ENCODE data around the gene KCNS3.

The KCNS3 gene

GRCh38 chr2:17869128-17869527, 9.3 kb upstream of the KCNS3 start:
- DNase-seq (ENCODE audit: extremely low spot score), result no peak
- TF ChIP-seq PKNOX1 (IDR thresholded peaks at IDR 0.05) (no peak), TARDBP (IDR thresholded peaks at IDR 0.05) (no peak), SP1 (IDR thresholded peaks at IDR 0.05) (no peak), FOXM1 (IDR thresholded peaks at IDR 0.05; ENCODE audit: borderline replicate concordance) (no peak), ARNT (IDR thresholded peaks at IDR 0.05) (no peak)
- ChIA-PET CTCF (no interaction called here), POLR2A (no interaction called here)

- DNase-seq (ENCODE audit: extremely low spot score), result no peak
- ChIA-PET POLR2A (no interaction called here), CTCF (no interaction called here)
- TF ChIP-seq FOXK2 (IDR thresholded peaks at IDR 0.05), result no peak
- no peak for TF ChIP-seq TARDBP (IDR thresholded peaks at IDR 0.05)
- no peak for TF ChIP-seq PKNOX1 (IDR thresholded peaks at IDR 0.05)
- TF ChIP-seq L3MBTL2 (conservative IDR thresholded peaks at IDR 0.05), result no peak
Observed at GRCh38 chr2:17871639-17872038, 6.8 kb upstream of the KCNS3 start.

GRCh38 chr2:17873021-17873420, 5.4 kb upstream of the KCNS3 start:
- ChIA-PET POLR2A (no interaction called here), CTCF (no interaction called here)
- DNase-seq (ENCODE audit: extremely low spot score), result no peak
- TF ChIP-seq SUZ12 (IDR thresholded peaks at IDR 0.05) (no peak), BHLHE40 (IDR thresholded peaks at IDR 0.05; ENCODE audit: borderline replicate concordance) (no peak), ELF4 (IDR thresholded peaks at IDR 0.05) (no peak), ARNT (IDR thresholded peaks at IDR 0.05) (no peak), SP1 (IDR thresholded peaks at IDR 0.05) (no peak), FOXA1 (IDR thresholded peaks at IDR 0.05) (no peak)

- TF ChIP-seq ZNF384 (IDR thresholded peaks at IDR 0.05) (no peak), ARNT (IDR thresholded peaks at IDR 0.05) (no peak), L3MBTL2 (conservative IDR thresholded peaks at IDR 0.05) (no peak), FOXM1 (IDR thresholded peaks at IDR 0.05; ENCODE audit: borderline replicate concordance) (no peak), TARDBP (IDR thresholded peaks at IDR 0.05) (no peak), ELF4 (IDR thresholded peaks at IDR 0.05) (no peak)
- no peak for DNase-seq (ENCODE audit: extremely low spot score)
- POLR2A ChIA-PET, result no interaction called here
- CTCF ChIA-PET, result interaction anchor here (0.6 kb wide), 1 partner anchor 26 kb away, joined by 5 read pairs; no protein-coding TSS in a partner anchor
Observed at GRCh38 chr2:17876590-17876989, 1.9 kb upstream of the KCNS3 start.

- ChIA-PET POLR2A (interaction anchor here (1.1 kb wide), 1 partner anchor 11 kb away, joined by 3 read pairs; no protein-coding TSS in a partner anchor), CTCF (interaction anchor here (1.1 kb wide), 1 partner anchor 304 kb away, joined by 3 read pairs; no protein-coding TSS in a partner anchor)
- TF ChIP-seq LEF1 (IDR thresholded peaks at IDR 0.05; ENCODE audit: borderline replicate concordance) (no peak), FOXM1 (IDR thresholded peaks at IDR 0.05; ENCODE audit: borderline replicate concordance) (no peak), BHLHE40 (IDR thresholded peaks at IDR 0.05; ENCODE audit: borderline replicate concordance) (no peak), ZNF384 (IDR thresholded peaks at IDR 0.05) (no peak), FOXA1 (IDR thresholded peaks at IDR 0.05) (no peak)
- DNase-seq (ENCODE audit: extremely low spot score), result no peak
Observed at GRCh38 chr2:17877811-17878280, 621 bp upstream of the KCNS3 start.

- TF ChIP-seq FOXM1 (IDR thresholded peaks at IDR 0.05; ENCODE audit: borderline replicate concordance) (no peak), SP1 (IDR thresholded peaks at IDR 0.05) (no peak), ELF4 (IDR thresholded peaks at IDR 0.05) (no peak), BHLHE40 (IDR thresholded peaks at IDR 0.05; ENCODE audit: borderline replicate concordance) (no peak), ARNT (IDR thresholded peaks at IDR 0.05) (no peak), PKNOX1 (IDR thresholded peaks at IDR 0.05) (no peak), HDGF (IDR thresholded peaks at IDR 0.05; ENCODE audit: borderline replicate concordance) (no peak), ZNF384 (IDR thresholded peaks at IDR 0.05) (no peak), LEF1 (IDR thresholded peaks at IDR 0.05; ENCODE audit: borderline replicate concordance) (no peak), SUZ12 (IDR thresholded peaks at IDR 0.05) (no peak), CTBP1 (IDR thresholded peaks at IDR 0.05; ENCODE audit: borderline replicate concordance) (no peak), FOXA1 (IDR thresholded peaks at IDR 0.05) (no peak), TARDBP (IDR thresholded peaks at IDR 0.05) (no peak)
- peak; percentile 69 for DNase-seq (ENCODE audit: extremely low spot score)
- POLR2A ChIA-PET, result no interaction called here
- CTCF ChIA-PET, result no interaction called here
Observed at GRCh38 chr2:17879137-17879912, 858 bp downstream of the KCNS3 start.

GRCh38 chr2:17879913-17880274, 1.4 kb downstream of the KCNS3 start:
- TF ChIP-seq LEF1 (IDR thresholded peaks at IDR 0.05; ENCODE audit: borderline replicate concordance) (no peak), TARDBP (IDR thresholded peaks at IDR 0.05) (no peak), SP1 (IDR thresholded peaks at IDR 0.05) (no peak), FOXM1 (IDR thresholded peaks at IDR 0.05; ENCODE audit: borderline replicate concordance) (no peak), ARNT (IDR thresholded peaks at IDR 0.05) (no peak)
- ChIA-PET CTCF (no interaction called here), POLR2A (no interaction called here)
- no peak for DNase-seq (ENCODE audit: extremely low spot score)

Data from HEK293T (cell line).